ENCODE results near the gene CLIC1. TPM values are rescaled to one million over a fixed set of nuclear protein-coding genes. Genes with fewer than 3 reads are reported as not detected.

Gene CLIC1
- total RNA-seq, 4 donors from 2014 or later, result 191 to 427 (median 276) TPM

DNA sequence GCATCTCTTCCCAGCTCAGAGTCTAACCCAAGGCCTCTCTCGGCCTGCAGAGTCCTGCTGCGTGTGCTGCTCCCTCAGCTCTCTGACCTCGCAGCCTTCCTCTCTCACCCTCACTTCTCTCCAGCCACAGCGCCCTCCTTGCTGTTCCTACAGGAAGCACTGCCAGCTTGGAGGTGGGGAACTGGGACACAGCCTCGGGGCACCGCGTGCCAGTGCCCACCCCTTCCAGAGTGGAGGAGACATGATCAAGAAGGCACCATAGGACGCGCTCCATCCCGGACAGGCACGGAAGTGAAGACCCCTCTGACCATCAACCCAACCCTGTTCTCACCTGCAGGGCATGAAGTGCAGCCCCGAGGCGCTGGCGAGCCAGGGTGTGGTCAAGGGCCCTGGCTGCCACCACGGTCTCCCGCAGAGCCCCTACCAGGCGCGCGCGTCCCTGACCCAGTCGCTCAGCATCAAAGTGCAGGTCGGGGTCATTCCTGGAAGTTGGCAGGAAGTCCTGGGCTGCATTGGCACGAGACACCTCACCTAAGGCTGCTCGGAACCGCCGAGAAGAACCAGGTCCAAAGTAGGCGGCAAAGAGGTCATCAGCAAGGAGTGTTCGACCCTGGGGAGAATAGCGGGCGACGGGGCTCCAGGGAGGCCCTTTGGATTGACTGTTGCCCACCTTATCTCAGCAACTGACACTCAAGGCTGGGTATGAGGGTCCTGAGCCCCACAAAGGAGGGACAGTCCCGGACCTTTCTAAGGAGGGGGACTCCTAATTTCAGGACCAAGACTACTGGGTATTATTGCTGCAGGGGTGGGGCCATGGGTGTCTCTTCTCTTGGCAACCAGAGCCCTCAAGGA lies 39.5 kb upstream of the CLIC1 start:
- no peak for ATAC-seq
- Histone ChIP-seq H3K4me3 (no peak overlapping the region), H3K4me1 (peaks cover 0 to 14% (median 10%) of the 10 kb centered on the region in 3 donors), H3K27me3 (no peaks in the 10 kb centered on the region), H3K36me3 (peaks cover 0 to 30% of the 10 kb centered on the region in 2 donors), H3K27ac (peak overlapping the region in 1 of 4 donors; percentile 53), H3K9me3 (no peaks in the 10 kb centered on the region)
- TF ChIP-seq, protein P1, sequence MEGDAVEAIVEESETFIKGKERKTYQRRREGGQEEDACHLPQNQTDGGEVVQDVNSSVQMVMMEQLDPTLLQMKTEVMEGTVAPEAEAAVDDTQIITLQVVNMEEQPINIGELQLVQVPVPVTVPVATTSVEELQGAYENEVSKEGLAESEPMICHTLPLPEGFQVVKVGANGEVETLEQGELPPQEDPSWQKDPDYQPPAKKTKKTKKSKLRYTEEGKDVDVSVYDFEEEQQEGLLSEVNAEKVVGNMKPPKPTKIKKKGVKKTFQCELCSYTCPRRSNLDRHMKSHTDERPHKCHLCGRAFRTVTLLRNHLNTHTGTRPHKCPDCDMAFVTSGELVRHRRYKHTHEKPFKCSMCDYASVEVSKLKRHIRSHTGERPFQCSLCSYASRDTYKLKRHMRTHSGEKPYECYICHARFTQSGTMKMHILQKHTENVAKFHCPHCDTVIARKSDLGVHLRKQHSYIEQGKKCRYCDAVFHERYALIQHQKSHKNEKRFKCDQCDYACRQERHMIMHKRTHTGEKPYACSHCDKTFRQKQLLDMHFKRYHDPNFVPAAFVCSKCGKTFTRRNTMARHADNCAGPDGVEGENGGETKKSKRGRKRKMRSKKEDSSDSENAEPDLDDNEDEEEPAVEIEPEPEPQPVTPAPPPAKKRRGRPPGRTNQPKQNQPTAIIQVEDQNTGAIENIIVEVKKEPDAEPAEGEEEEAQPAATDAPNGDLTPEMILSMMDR (IDR thresholded peaks at IDR 0.05), result no peak
- no peak for TF ChIP-seq POLR2AphosphoS5 (IDR thresholded peaks at IDR 0.05)
- TF ChIP-seq POLR2A (IDR thresholded peaks at IDR 0.05), result no peak
- no peak for TF ChIP-seq EP300 (IDR thresholded peaks at IDR 0.05)
- WGBS, 2 donors (ENCODE audit: low coverage in 1 of 2), result 89 to 100% methylated on average over 1 to 14 of the region's 32 CpGs

DNA sequence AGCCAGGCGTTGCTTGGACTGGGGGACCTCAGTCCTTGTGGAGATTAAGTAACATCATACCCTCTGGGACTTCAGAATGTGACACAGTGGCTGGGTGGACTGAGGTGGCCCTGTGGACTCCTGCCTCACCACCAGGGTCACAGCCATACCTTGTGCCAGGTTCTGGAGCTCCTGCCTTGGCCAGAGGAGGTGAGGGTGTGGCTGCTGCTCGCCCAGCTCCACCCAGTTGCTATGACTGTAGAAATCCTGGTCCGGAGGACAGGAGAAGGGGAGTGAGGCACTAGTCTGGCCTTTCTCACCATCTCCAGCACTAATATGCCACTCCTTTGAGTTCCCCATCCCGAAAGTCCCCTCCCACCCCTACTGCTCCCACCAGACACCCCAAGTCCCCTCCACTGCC lies 38.9 kb upstream of the CLIC1 start:
- H3K9me3 ChIP-seq, result no peaks in the 10 kb centered on the region
- H3K4me1 ChIP-seq, result peaks cover 0 to 14% (median 10%) of the 10 kb centered on the region in 3 donors
- 87% methylated on average over 3 of the region's 4 CpGs; no CpG with 5 or more reads in 1 of the 2 donors for WGBS, 2 donors (ENCODE audit: low coverage in 1 of 2)
- no peaks in the 10 kb centered on the region for H3K27me3 ChIP-seq
- H3K27ac ChIP-seq, result no peak overlapping the region
- TF ChIP-seq POLR2AphosphoS5 (IDR thresholded peaks at IDR 0.05), result no peak
- TF ChIP-seq POLR2A (IDR thresholded peaks at IDR 0.05), result no peak
- TF ChIP-seq, protein P1 (IDR thresholded peaks at IDR 0.05), result no peak
- TF ChIP-seq EP300 (IDR thresholded peaks at IDR 0.05), result no peak
- peaks cover 0 to 23% of the 10 kb centered on the region in 2 donors for H3K36me3 ChIP-seq
- ATAC-seq, result no peak
- no peak overlapping the region for H3K4me3 ChIP-seq

DNA sequence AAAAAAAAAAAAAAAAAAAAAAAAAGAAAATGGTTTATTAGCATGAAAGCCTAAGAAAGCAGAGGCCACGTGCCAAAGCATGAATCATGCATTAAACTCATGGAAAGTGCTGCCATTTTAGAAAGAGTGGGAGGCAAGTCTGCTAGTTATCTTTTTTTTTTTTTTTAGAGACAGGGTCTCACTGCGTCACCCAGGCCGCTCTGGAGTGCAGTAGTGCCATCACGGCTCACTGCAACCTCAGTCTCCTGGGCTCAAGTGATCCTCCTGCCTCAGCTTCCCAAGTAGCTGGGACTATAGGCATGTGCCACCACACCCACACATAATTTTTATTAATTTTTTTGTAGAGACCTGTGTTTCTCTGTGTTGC lies 35.6 kb upstream of the CLIC1 start:
- ATAC-seq, result no peak
- WGBS, 2 donors (ENCODE audit: low coverage in 1 of 2), result 49 to 66% methylated on average over 3 to 4 of the region's 4 CpGs
- Histone ChIP-seq H3K27me3 (no peaks in the 10 kb centered on the region), H3K27ac (no peak overlapping the region), H3K9me3 (no peaks in the 10 kb centered on the region), H3K4me3 (no peak overlapping the region), H3K4me1 (peaks cover 0 to 7% (median 5%) of the 10 kb centered on the region in 3 donors), H3K36me3 (no peaks in the 10 kb centered on the region)
- TF ChIP-seq EP300 (IDR thresholded peaks at IDR 0.05), result no peak
- no peak for TF ChIP-seq POLR2A (IDR thresholded peaks at IDR 0.05)
- no peak for TF ChIP-seq POLR2AphosphoS5 (IDR thresholded peaks at IDR 0.05)
- TF ChIP-seq, protein P1 (IDR thresholded peaks at IDR 0.05), result no peak

DNA sequence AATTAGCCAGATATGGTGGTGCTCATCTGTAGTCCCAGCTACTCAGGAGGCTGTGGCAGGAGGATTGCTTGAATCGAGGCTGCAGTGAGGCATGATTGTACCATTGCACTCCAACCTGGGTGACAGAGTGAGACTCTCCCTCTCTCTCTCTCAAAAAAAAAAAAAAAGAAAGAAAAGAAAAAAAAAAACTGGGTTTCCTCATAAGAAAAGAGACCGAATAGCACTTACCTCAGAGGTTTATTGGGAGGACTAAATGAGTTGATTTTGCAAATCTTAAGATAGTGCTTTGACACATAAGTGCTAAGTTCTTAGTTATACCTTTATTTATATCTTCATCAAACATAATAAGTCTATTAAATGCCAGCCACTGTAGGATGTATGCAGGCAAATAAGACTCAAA lies 34.5 kb upstream of the CLIC1 start:
- TF ChIP-seq POLR2AphosphoS5 (IDR thresholded peaks at IDR 0.05) (no peak), POLR2A (IDR thresholded peaks at IDR 0.05) (no peak), EP300 (IDR thresholded peaks at IDR 0.05) (no peak)
- TF ChIP-seq, protein P1 (IDR thresholded peaks at IDR 0.05), result no peak
- no peaks in the 10 kb centered on the region for H3K9me3 ChIP-seq
- H3K4me1 ChIP-seq, result peaks cover 0 to 9% (median 3%) of the 10 kb centered on the region in 3 donors
- WGBS, 2 donors (ENCODE audit: low coverage in 1 of 2), result 100% methylated on average over 2 of the region's 2 CpGs
- no peak overlapping the region for H3K4me3 ChIP-seq
- no peaks in the 10 kb centered on the region for H3K27me3 ChIP-seq
- no peaks in the 10 kb centered on the region for H3K36me3 ChIP-seq
- no peak overlapping the region for H3K27ac ChIP-seq
- no peak for ATAC-seq

All from gastroesophageal sphincter (tissue), 4 donors.